Measurements from ENCODE around the gene HDAC8. TPM values are rescaled to one million over a fixed set of nuclear protein-coding genes. Genes with fewer than 3 reads are reported as not detected.

HDAC8 gene
- total RNA-seq, 2 experiments from 2014 or later = 32.5 to 40.0 TPM

DNA sequence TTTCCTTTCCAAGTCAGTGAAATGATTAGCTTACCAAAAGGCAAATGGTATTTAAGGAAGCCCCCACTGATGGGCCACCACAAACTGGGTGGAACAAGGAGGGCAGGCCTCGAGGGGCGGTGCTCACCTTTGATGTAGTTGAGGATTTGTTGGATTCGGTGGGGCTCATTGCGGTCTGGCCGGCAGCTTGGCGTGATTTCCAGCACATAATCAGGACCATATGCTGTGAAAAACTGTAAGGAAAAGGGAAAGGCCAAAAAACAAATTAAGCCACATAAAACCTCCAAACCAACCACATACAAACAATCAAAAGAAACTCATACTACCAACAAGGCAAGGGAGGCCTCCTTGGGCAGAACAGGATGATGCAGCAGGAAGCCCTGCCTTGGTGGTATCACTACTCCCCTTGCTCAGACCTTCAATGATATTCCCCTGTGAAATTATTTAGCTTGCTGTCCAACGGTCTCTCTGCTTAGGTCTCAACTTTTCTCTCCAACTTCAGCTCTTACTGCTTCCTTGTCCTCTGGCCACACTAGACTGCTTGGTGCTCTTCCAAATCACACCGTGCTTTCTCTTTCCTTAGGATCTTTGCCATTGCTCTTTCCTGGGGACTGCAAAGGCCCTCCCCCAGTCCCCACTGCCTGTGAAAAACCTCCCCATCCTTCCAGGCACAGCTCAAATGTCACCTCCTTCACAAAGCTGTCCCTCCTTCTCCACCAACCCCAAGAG lies 220.9 kb downstream of the HDAC8 start:
- POLR2A ChIA-PET = interaction anchor here (0.5 kb wide), 1 partner anchor 171 kb away, joined by 3 read pairs; no protein-coding TSS in a partner anchor
- H3K4me1 ChIP-seq (ENCODE audit: insufficient read depth, low read length, poor library complexity, severe bottlenecking) = no peaks in the 10 kb centered on the region
- intact Hi-C loops (cut with micrococcal nuclease; ENCODE audit: unreplicated experiment) = no loop called here

DNA sequence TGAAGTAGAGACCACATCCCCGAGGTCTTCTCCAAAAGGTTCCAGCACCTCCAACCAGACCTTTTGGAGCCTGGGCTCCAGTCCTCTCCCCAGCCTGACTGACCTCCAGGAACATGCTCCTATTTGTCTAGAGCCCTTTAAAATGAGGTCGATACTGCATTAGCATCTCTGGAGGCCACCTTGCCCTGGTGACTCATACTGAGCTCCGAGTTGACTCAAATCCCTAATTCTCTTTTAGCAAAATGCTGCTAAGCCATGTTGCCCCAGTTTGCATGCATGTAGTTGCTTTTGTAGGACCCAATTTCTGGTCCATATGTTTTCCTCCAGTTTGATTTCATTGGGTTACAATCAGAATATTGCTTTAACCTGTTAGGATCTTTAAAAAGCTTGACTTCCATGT lies 223.5 kb downstream of the HDAC8 start:
- BruUV-seq (replicated peaks) = no TSS peak
- Histone ChIP-seq H3K79me2 (ENCODE audit: insufficient read depth, low read depth, low read length) (no peaks in the 10 kb centered on the region), H3K9me3 (ENCODE audit: low read length) (no peaks in the 10 kb centered on the region), H3K4me3 (ENCODE audit: low read depth, low read length, poor library complexity, severe bottlenecking) (no peak overlapping the region), H3K36me3 (ENCODE audit: insufficient read depth, low read length) (no peaks in the 10 kb centered on the region), H3K9me2 (ENCODE audit: insufficient read depth, low read length) (no peaks in the 10 kb centered on the region), H3K27ac (ENCODE audit: low read depth, low read length, poor library complexity, severe bottlenecking) (no peak overlapping the region), H4K20me1 (ENCODE audit: insufficient read depth, low read length) (no peaks in the 10 kb centered on the region), H3K4me1 (ENCODE audit: insufficient read depth, low read length, poor library complexity, severe bottlenecking) (no peaks in the 10 kb centered on the region), H3K4me2 (ENCODE audit: low read length) (no peak overlapping the region), H2AFZ (ENCODE audit: low read length) (no peak overlapping the region)
- CTCF ChIA-PET (ENCODE audit: unreplicated experiment) = no interaction called here
- intact Hi-C loops (cut with micrococcal nuclease; ENCODE audit: unreplicated experiment) = no loop called here
- no peak for DNase-seq (ENCODE audit: low spot score)
- no peak for TF ChIP-seq EZH2phosphoT487 (IDR thresholded peaks at IDR 0.05; ENCODE audit: borderline replicate concordance, low read depth, low read length)
- TF ChIP-seq, protein P1, sequence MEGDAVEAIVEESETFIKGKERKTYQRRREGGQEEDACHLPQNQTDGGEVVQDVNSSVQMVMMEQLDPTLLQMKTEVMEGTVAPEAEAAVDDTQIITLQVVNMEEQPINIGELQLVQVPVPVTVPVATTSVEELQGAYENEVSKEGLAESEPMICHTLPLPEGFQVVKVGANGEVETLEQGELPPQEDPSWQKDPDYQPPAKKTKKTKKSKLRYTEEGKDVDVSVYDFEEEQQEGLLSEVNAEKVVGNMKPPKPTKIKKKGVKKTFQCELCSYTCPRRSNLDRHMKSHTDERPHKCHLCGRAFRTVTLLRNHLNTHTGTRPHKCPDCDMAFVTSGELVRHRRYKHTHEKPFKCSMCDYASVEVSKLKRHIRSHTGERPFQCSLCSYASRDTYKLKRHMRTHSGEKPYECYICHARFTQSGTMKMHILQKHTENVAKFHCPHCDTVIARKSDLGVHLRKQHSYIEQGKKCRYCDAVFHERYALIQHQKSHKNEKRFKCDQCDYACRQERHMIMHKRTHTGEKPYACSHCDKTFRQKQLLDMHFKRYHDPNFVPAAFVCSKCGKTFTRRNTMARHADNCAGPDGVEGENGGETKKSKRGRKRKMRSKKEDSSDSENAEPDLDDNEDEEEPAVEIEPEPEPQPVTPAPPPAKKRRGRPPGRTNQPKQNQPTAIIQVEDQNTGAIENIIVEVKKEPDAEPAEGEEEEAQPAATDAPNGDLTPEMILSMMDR (conservative IDR thresholded peaks at IDR 0.05; ENCODE audit: low read length) = no peak
- POLR2A ChIA-PET = no interaction called here

More for the DNA sequence above, 220.9 kb downstream of the HDAC8 start:
- no peaks in the 10 kb centered on the region for H3K36me3 ChIP-seq (ENCODE audit: insufficient read depth, low read length)
- H3K4me2 ChIP-seq (ENCODE audit: low read length) = no peak overlapping the region
- CTCF ChIA-PET (ENCODE audit: unreplicated experiment) = no interaction called here
- H4K20me1 ChIP-seq (ENCODE audit: insufficient read depth, low read length) = no peaks in the 10 kb centered on the region
- no peaks in the 10 kb centered on the region for H3K9me2 ChIP-seq (ENCODE audit: insufficient read depth, low read length)
- H3K4me3 ChIP-seq (ENCODE audit: low read depth, low read length, poor library complexity, severe bottlenecking) = no peak overlapping the region
- DNase-seq (ENCODE audit: low spot score) = no peak
- no peak overlapping the region for H3K27ac ChIP-seq (ENCODE audit: low read depth, low read length, poor library complexity, severe bottlenecking)
- no peaks in the 10 kb centered on the region for H3K79me2 ChIP-seq (ENCODE audit: insufficient read depth, low read depth, low read length)
- no peak overlapping the region for H2AFZ ChIP-seq (ENCODE audit: low read length)
- TF ChIP-seq, protein P1 (conservative IDR thresholded peaks at IDR 0.05; ENCODE audit: low read length) = no peak
- no peak for TF ChIP-seq EZH2phosphoT487 (IDR thresholded peaks at IDR 0.05; ENCODE audit: borderline replicate concordance, low read depth, low read length)
- H3K9me3 ChIP-seq (ENCODE audit: low read length) = no peaks in the 10 kb centered on the region
- BruUV-seq (replicated peaks) = no TSS peak

DNA sequence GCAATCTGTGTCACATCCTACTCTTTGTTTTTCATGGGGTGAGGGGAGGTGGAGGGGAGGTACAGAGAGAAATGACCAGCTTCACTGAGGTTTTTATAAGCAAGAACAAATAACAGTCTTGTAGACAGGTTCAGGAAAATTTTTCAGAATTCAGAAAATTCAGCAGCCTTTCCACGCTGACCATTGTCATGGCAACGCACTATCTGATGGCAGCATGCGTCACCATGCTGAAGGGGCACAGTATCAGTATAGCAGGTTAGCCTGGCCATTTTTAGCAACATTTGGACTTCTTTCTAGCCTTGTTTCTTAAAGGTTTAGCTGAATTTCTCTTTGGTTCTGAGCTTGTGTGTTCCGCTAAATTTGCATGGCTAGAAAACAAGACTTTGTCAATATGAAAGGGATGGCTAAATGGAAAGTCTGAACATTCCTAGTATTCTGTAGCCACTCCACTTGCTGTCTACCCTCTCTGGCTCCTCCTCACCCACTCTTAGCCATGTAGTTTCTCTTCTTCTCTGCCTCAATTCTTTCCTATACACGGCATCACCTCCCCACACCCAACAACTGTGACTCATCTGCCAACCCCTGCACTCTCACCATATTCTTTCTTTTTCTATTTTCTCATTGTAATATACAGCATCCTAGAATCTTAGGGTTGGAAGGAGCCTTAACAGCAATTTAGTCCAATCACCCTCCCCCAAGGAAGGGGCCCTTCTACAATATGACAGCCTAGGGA lies 224.2 kb downstream of the HDAC8 start:
- no peak overlapping the region for H3K4me3 ChIP-seq (ENCODE audit: low read depth, low read length, poor library complexity, severe bottlenecking)
- no peak overlapping the region for H2AFZ ChIP-seq (ENCODE audit: low read length)
- TF ChIP-seq EZH2phosphoT487 (IDR thresholded peaks at IDR 0.05; ENCODE audit: borderline replicate concordance, low read depth, low read length) = no peak
- TF ChIP-seq, protein P1 (conservative IDR thresholded peaks at IDR 0.05; ENCODE audit: low read length) = no peak
- no TSS peak for BruUV-seq (replicated peaks)
- no peak for DNase-seq (ENCODE audit: low spot score)
- ChIA-PET POLR2A (no interaction called here), CTCF (ENCODE audit: unreplicated experiment) (no interaction called here)
- intact Hi-C loops (cut with micrococcal nuclease; ENCODE audit: unreplicated experiment) = no loop called here
- H4K20me1 ChIP-seq (ENCODE audit: insufficient read depth, low read length) = no peaks in the 10 kb centered on the region
- no peaks in the 10 kb centered on the region for H3K9me2 ChIP-seq (ENCODE audit: insufficient read depth, low read length)
- no peak overlapping the region for H3K27ac ChIP-seq (ENCODE audit: low read depth, low read length, poor library complexity, severe bottlenecking)
- no peaks in the 10 kb centered on the region for H3K4me1 ChIP-seq (ENCODE audit: insufficient read depth, low read length, poor library complexity, severe bottlenecking)
- H3K79me2 ChIP-seq (ENCODE audit: insufficient read depth, low read depth, low read length) = no peaks in the 10 kb centered on the region
- H3K9me3 ChIP-seq (ENCODE audit: low read length) = no peaks in the 10 kb centered on the region
- H3K4me2 ChIP-seq (ENCODE audit: low read length) = no peak overlapping the region
- no peaks in the 10 kb centered on the region for H3K36me3 ChIP-seq (ENCODE audit: insufficient read depth, low read length)

Data from OCI-LY7 (cell line).